ENCODE results near the gene CEP152. TPM values are rescaled to one million over a fixed set of nuclear protein-coding genes. Genes with fewer than 3 reads are reported as not detected.

The CEP152 gene
- polyA plus RNA-seq, 1 experiment: 1.7 TPM

DNA sequence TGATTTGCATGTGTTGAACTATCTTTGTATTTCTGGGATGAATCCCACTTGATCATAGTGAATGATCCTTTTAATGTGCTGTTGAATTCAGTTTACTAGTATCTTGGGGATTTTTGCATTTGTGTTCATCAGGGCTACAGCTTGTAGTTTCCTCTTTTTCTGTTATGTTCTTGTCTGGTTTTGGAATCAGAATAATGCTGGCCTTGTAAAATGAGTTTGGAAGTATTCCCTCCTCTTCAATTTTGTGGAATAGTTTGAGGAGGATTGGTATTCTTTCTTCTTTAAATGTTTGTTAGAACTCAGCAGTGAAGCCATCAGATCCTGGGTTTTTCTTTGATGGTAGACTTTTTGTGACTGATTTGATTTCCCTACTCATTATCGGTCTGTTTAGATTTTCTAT, 102.2 kb downstream of the CEP152 start:
- POLR2A ChIA-PET: no interaction called here
- Histone ChIP-seq H3K4me3 (ENCODE audit: low read depth, low read length) (no peak overlapping the region), H3K27me3 (ENCODE audit: control insufficient read depth, insufficient read depth, low read length) (no peaks in the 10 kb centered on the region), H3K27ac (ENCODE audit: low read depth, low read length) (no peak overlapping the region), H3K9me3 (ENCODE audit: control insufficient read depth, insufficient read depth, low read length) (no peaks in the 10 kb centered on the region)
- CTCF ChIA-PET: no interaction called here
- TF ChIP-seq, protein P1, sequence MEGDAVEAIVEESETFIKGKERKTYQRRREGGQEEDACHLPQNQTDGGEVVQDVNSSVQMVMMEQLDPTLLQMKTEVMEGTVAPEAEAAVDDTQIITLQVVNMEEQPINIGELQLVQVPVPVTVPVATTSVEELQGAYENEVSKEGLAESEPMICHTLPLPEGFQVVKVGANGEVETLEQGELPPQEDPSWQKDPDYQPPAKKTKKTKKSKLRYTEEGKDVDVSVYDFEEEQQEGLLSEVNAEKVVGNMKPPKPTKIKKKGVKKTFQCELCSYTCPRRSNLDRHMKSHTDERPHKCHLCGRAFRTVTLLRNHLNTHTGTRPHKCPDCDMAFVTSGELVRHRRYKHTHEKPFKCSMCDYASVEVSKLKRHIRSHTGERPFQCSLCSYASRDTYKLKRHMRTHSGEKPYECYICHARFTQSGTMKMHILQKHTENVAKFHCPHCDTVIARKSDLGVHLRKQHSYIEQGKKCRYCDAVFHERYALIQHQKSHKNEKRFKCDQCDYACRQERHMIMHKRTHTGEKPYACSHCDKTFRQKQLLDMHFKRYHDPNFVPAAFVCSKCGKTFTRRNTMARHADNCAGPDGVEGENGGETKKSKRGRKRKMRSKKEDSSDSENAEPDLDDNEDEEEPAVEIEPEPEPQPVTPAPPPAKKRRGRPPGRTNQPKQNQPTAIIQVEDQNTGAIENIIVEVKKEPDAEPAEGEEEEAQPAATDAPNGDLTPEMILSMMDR (IDR thresholded peaks at IDR 0.05; ENCODE audit: low read depth, low read length): no peak
- DNase-seq (ENCODE audit: low read depth, low spot score): no peak

- Histone ChIP-seq H3K27ac (ENCODE audit: low read depth, low read length) (no peak overlapping the region), H3K9me3 (ENCODE audit: control insufficient read depth, insufficient read depth, low read length) (no peaks in the 10 kb centered on the region), H3K4me3 (ENCODE audit: low read depth, low read length) (no peak overlapping the region), H3K27me3 (ENCODE audit: control insufficient read depth, insufficient read depth, low read length) (no peaks in the 10 kb centered on the region)
- ChIA-PET CTCF (no interaction called here), POLR2A (no interaction called here)
- TF ChIP-seq, protein P1 (IDR thresholded peaks at IDR 0.05; ENCODE audit: low read depth, low read length): no peak
- no peak for DNase-seq (ENCODE audit: low read depth, low spot score)
Measured at GRCh38 chr15:48705381-48705780, 105.5 kb downstream of the CEP152 start.

DNA sequence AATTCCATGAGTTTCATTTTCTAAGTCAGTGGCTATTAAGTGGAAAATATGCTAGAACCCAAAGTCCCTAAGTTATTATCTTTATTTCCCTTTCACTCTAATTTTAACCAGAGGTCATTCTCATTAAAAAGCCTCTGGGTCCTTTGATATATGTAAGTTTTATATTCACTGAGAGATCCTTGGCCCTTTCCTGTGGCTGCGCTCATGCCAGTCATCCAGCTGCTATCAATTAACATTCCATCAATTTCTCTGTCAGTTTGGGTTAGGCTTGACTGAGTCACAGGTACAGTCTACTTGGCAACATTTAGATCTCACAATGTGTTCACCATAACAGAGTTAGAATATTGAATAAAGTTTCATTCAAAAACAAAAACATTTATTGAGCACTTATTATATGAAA, 107.3 kb downstream of the CEP152 start:
- CTCF ChIA-PET: no interaction called here
- no peaks in the 10 kb centered on the region for H3K9me3 ChIP-seq (ENCODE audit: control insufficient read depth, insufficient read depth, low read length)
- no peaks in the 10 kb centered on the region for H3K27me3 ChIP-seq (ENCODE audit: control insufficient read depth, insufficient read depth, low read length)
- no peak for DNase-seq (ENCODE audit: low read depth, low spot score)
- POLR2A ChIA-PET: no interaction called here
- no peak overlapping the region for H3K27ac ChIP-seq (ENCODE audit: low read depth, low read length)
- TF ChIP-seq, protein P1 (IDR thresholded peaks at IDR 0.05; ENCODE audit: low read depth, low read length): no peak
- H3K4me3 ChIP-seq (ENCODE audit: low read depth, low read length): no peak overlapping the region

- Histone ChIP-seq H3K9me3 (ENCODE audit: control insufficient read depth, insufficient read depth, low read length) (no peaks in the 10 kb centered on the region), H3K4me3 (ENCODE audit: low read depth, low read length) (no peak overlapping the region), H3K27ac (ENCODE audit: low read depth, low read length) (no peak overlapping the region), H3K27me3 (ENCODE audit: control insufficient read depth, insufficient read depth, low read length) (no peaks in the 10 kb centered on the region)
- ChIA-PET POLR2A (no interaction called here), CTCF (no interaction called here)
- TF ChIP-seq, protein P1 (IDR thresholded peaks at IDR 0.05; ENCODE audit: low read depth, low read length): no peak
- DNase-seq (ENCODE audit: low read depth, low spot score): no peak
Measured at GRCh38 chr15:48702569-48703236, 108.2 kb downstream of the CEP152 start.

DNA sequence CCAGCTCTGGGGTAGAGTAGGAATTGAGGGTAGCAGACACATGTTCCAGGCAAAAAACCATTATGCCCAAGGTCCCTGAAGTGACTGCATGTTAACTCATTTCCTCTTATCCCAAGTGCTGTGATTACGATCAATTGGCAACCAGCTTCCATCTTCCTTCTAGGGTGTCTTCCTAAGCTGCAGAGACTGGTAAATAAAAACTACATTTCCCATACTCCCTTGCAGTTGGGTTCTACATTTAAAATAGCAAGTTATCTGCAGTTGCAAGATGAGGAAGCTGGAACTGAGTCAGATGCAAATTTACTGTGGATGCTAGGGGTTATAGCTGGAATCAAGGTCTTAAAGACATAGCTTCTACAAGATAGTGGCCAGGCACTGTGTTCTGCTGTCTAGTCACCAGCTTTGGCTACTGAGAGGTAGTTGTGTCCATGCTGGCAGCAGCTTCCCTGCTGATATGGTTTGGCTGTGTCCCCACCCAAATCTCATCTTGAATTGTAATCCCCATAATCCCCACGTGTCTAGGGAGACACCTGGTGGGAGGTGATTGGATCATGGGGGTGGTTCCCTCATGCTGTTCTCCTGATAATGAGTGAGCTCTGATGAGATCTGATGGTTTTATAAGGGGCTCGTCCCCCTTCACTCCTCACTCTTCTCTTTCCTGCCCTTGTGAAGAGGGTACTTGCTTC, 114.1 kb downstream of the CEP152 start:
- Histone ChIP-seq H3K9me3 (ENCODE audit: control insufficient read depth, insufficient read depth, low read length) (no peaks in the 10 kb centered on the region), H3K27ac (ENCODE audit: low read depth, low read length) (no peak overlapping the region), H3K27me3 (ENCODE audit: control insufficient read depth, insufficient read depth, low read length) (no peaks in the 10 kb centered on the region), H3K4me3 (ENCODE audit: low read depth, low read length) (no peak overlapping the region)
- DNase-seq (ENCODE audit: low read depth, low spot score): no peak
- POLR2A ChIA-PET: no interaction called here
- CTCF ChIA-PET: no interaction called here
- TF ChIP-seq, protein P1 (IDR thresholded peaks at IDR 0.05; ENCODE audit: low read depth, low read length): no peak
